GOT3 (cell line): ENCODE results near the gene USP15.
"Not testable (repeated sequence)": the region's sequence is repeated elsewhere in the genome, so short reads cannot be mapped to it uniquely, and the experiment has no call there.

Experiments
- DNase-seq: peaks from one replicate; lab custom pipeline; 2025; ENCODE audit warnings: mixed read lengths; lab: John Stamatoyannopoulos, UW

The USP15 gene

DNA sequence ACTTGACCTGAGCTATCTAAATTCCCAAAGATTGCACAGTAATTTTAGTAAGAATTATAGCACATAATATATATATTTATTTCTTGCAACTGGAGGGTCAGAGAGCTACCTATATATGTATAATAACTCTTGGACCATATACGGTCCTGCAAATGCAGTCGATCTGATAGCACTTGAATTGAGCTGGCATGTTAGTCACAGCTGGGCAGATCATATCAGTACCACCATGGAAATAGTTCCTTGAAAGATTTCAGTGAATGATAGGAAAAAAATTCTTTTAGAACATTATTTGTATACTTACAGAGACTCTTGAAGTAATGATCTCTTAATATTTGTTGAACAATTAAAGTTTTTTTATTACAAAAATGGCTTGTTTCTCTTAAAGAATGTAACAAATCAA is 111.9 kb downstream of the USP15 start:
- no peak for DNase-seq

DNA sequence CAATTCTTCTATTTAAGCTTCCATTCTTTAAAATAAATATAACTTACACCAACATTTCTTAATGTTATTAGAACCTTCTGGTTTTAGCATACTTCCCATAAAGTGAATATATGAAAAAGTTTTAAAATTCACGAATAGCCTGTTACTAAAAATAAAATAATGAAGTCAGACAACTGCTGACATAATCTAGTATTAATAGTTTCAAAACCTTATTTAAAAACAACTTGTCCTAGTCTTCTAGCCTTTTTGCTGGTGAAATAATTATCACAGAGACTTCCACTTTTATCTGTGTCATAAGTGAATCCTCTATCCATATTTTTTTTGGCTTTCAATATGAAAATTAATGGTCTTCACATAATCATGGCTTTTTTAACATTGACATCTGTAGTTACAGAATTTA is 112.6 kb downstream of the USP15 start:
- no peak for DNase-seq

DNA sequence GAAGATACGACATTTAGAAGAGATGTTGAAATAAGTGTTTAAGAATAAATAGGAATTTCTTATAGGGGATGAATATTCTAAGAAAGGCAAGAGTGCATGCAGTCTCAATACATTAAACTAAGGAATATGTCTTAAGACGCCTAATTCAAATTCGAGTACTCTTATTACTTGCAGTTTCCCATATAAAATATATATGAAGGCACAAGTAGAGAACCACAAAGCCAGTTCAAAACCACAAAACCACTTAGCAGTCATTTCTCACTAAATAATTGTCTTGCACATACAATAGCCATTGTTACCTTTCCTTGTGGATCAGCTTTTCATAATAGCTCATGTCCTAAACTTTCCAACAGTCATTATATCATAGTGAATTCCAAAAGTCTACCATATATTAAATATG is 115.4 kb downstream of the USP15 start:
- no peak for DNase-seq

DNA sequence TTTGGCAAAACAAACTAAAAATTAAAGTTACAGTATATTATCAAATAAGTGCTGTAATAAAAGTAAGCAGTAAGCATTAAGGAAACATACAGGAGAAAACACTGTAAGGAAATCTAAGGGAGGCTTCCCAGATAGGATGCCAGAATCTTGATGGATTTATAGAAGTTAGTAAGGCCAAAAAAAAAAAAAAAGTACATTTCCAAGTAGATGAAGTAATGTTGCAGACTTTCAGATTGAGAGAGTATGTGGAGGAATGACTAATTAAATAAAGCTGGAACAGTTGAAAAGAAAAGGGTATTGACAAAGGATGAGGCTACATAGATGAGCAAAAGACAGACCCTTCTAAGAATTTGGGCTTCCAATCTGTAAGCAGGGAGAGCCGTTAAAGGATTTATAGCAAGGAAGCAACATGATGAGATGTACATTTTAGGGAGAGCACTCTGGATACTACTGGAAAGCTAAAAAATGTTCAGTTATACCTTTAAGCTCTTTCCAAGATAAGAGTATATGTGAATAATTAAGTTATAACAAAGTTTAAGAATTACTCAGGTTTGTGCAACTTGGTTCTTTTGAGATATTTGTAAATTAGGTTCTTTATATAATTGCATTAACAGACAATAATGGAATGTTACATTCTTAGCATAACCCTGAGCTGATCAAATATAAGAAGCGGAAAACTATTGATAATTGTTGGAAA is 119.0 kb downstream of the USP15 start:
- DNase-seq, result no peak

DNA sequence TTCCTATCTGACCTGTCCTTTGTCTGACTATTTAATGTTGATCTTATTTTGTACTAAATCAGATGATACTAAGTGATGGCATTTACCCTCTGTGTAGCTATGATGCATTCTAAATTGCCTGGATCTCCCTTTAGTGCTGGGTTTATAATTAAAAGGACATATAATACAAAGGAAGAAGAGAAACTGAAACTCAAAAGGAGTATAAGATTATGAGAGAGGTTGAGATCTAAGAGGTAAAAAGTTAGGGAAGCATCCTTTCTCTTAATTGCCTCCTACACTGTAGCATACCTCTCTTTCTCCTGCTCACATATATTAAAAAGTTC is 119.5 kb downstream of the USP15 start:
- DNase-seq, result no peak

DNA sequence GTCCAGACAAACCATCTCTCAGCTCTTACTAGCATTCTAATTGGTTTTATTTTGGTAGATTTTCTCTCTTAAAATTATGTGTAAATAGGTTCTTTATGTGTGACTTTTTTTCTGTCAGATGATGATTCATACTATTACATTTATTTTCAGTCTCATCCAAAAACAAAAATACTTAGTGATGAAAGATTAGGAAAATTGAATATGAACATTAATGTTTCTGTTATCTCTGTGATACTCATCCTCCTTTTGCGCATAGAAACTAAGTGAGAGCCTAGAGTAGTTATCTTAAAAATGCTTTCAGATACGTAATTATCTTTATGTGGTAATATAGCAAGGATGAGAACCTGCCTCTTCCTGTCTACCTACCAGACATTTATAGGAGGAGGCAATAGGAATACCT is 122.3 kb downstream of the USP15 start:
- DNase-seq, result no peak

DNA sequence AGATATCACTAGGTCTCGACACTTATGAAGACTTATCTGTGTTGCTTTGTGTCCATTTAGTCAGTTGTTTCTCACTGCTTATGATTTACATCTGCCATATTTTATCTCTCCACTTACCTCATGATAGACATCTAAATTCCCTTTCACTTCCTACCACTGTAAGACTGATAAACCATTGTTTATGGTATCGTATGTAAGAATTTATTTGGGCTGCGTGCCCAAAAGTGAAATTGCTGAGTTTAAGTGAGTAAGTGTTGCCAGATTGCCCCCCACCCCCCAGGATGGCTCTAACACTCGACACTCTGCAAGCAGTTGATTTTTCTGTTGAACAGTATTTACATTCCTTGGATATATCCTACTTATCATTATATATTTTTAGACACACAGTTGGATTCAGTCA is 136.5 kb downstream of the USP15 start:
- DNase-seq, result no peak

DNA sequence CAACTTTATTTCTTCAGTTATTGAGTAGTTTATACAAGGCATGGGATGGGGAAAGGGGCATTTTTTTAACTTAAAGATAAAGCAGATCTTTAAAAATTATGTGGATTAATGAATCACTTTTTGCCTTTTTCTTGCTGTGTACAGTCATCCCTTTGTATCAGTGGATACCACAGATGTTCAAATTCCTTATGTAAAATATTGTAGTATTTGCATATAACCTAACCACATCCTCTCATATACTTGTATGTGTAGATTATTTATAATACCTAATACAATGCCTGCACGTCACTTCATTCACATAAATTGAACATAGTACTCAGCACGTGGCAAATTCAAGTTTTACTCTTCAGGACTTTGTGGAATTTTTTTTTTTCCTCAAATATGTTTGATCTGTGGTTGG is 139.9 kb downstream of the USP15 start:
- DNase-seq, result no peak

DNA sequence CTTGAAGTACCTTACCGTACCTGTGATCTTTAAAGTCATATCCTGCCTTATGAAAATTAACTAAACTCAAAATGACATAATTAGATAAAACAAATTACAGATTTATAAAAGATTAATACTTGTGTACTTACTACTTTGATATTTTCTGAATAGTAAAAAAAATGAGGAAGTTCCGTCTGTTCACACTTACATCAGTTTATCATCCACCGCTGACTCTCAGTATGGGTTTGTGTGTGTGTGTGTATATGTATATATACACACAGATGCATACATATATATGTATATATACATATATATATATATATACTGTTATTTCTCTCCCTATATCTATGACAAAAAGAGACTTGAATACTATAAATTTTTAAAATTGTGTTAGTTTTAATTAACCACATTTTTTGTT is 141.4 kb downstream of the USP15 start:
- no peak for DNase-seq

DNA sequence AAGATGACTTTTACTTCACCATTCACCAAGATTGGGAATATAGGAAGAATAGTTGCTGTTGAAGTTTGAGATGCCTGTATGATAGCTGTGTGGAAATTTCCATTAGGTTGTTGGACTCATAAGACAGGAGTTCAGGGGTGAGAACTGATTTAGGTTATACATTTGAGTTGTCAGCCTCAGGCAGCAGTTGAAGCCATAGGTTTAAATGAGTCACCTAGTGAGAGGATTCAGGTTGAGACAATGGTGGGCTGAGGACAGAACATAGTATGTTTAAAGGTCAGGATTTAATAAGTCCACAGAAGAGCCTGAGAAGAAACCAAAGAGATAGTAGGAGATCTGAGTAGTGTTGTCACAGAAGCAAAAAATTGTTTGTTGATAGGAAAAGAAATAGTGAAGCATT is 142.8 kb downstream of the USP15 start:
- DNase-seq, result no peak

DNA sequence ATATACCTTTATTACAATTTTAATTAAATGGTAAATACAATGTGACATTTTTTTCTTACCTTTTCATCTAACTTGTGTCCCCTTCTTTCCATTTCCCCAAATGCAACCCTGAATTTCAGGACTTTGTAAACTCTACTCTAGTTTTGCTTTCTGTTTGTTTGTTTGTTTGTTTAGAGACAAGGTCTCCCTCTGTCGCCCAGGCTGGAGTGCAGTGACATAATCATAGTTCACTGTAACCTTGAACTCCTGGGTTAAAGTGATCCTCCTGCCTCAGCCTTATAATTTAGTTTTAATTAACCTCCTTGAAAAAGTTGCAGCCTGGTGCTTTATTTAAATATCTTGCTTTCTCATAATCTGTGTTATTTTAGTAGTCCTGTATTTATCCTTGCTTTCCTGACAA is 147.4 kb downstream of the USP15 start:
- DNase-seq, result no peak

DNA sequence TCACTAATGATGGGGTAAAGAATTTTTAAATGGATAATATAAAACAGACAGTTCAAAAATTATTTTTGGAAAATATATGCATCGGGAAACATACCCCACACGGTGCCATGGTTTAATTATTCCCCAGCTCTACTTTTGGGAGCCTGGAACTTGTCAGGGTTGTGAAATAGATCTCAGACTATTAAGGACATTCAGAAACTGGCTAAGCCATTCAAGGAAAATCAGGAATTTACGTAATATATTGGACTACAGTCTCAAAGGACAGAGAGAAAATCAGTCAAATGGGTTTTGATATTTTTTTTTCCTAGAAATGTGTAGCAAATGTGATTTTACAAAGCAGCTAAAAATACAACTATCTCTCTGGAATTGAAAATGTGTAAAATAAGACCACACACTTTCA is 148.9 kb downstream of the USP15 start:
- DNase-seq, result no peak

DNA sequence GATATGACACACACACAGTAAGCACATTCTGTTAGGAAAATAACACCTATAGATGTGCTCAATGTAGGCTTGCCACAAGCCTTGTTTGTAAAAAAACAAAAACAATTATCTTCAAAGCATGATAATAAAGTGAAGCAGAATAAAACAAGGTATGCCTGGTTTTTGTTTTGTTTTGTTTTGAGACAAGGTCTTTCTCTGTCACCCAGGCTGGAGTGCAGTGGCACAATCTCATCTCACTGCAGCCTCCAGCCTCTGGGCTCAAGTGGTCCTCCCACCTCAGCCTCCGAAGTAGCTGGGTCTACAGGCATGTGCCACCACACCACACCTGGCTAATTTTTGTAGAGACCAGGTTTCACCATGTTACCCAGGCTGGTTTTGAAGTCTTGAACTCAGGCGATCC is 154.0 kb downstream of the USP15 start:
- no peak for DNase-seq

DNA sequence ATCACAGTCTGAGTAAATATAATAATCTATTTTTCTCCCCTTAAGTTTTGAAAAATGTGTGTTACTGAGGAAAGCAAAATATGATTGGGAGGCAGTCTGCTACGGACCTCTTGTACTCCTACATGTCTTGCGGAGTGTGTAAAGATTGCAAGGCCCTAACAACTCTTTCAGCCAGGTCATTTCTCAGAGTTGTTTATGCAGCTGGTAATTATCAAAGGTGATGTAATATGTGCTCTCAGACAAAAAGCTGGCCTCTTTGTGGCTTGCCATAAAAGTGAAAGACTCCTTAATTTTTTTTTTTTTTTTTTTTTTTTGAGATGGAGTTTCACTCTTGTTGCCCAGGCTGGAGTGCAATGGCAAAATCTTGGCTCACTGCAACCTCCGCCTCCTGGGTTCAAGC is 165.9 kb downstream of the USP15 start:
- DNase-seq, result no peak

DNA sequence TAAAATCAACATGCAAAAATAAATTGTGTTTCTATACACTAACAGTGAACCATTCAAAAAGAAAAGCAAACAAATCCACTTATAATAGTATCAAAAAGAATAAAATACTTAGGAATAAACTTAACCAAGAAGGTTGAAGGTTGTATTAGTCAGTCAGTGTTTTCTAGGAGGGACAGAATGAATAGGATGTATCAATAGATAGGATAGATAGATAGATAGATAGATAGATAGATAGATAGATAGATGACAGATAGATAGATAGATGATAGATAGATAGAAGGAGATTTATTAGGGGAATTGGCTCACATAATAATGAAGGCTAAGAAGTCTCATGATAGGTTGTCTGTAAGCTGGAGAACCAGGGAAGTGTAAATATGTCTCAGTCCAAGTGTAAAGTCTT is 169.3 kb downstream of the USP15 start:
- DNase-seq, result no peak

DNA sequence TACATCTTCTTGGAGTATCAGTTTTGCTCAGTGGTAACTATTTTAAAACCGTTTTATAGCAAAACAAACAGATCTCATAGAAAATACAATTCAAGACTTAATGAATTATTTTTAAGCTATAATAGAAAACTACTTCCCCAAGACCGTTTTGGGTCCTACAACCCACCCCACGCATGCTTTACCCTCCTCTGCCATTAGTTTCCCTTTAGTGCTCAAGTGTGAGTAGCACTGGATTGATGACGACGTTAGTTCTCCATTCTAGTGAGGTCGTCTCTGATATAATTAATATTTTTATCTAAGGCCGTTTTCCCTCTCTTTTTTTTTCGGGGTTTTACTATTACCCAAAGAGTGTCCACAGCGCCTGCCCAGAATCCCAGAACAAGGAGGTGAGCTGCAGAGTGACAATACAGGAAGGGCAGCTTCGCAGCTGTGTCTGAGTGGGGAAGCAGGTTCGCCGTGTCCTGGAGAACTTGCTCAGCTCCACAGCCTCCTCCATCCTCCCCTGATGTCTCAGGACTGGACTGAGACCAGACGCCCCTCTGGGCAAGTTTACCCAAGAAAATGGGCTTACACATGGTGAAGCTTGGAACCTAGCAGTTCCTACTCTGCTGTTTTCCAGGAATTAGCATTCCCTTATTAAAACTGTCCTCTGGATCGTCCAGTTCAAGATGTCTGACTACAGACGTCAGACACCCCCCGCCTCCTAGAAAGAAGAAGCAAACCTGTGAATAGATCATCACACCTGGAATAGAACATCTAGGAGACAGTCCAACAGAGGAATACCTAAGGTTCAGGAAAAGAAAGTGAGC is 174.5 kb downstream of the USP15 start:
- DNase-seq, result no peak

DNA sequence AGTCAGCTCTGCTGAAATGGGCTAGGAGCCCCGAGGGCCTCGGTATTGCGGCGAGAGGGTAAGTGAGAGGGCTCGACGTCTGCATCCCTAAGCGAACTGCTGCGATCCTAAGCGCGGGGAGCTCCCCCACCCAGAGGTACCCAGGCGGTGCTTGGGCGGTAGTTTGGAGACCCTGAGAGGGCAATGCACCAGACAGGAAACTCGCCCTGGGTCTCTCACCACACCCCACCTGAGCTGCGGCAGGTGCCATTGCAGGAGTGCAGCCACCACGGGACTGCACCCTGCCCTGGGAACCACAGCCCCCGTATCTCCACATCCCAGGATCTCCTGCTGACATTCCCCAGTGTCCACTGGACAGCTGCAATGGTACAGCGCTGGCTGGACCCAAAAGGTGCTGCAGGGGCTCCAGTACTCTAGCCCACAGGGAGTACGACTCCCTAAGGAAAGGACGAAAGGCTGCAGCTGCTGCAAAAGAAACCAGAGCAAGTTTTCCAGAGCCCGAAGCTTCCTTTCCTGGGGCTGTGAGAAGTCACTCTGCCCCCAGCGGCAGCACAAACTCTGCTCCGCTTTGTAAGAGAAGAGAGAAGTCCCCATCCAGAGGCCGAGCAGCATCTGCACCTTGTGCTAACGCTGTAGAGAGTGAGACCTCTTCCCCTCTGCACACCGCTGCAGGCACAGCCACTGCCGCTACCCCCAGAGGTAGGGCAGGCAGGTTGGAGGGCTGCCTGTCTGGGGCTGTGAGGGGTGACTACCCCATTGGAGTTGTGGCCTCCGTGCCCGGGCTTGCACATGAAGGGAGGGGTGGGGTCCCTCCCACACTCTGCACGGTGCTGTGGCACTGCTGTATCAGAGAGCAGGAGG is 175.3 kb downstream of the USP15 start:
- no peak for DNase-seq

DNA sequence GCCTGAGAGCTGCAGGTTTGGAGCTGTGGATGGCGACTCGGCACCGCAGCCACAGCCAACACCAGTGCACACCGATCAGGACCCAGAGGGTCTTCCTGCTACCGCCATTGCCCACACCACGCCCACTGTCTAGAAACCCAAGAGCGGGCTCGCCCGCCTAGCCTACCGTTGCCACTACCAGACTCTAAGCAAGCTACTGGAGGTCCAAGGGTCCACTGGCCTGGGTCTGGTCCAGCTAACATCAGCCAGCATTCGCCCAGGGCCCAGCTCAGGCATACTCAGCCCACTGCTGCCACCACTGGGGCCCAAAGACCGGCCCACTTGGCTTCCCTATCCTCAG is 175.9 kb downstream of the USP15 start:
- no peak for DNase-seq

DNA sequence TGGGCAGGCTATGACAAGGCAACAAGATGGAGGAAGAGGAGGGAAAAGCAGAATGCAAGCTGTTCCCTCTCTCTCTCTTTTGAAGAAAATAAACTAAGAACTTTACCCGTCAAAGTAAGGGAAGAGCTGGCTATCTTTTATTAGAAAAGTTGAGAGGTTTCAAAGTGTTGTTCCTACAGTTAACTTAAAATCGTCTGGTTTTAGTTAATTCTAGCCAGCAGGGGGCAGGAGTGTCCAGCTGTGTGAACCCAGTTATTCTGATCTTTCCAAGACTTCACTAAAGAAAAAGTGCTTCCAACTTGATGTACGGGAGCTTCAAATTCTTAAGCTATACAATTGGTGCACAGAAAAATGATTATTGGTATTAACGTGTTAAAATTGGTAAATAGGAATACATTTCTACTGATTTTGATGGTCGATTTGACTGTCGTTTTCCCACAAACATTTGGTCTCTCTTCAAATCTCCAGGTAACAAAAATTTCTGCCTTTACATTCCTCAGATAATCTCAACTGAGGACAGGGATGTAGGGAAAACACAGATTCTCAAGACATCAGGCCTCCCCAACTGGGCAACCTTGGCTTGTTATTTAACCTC is 178.0 kb downstream of the USP15 start:
- DNase-seq, result no peak

DNA sequence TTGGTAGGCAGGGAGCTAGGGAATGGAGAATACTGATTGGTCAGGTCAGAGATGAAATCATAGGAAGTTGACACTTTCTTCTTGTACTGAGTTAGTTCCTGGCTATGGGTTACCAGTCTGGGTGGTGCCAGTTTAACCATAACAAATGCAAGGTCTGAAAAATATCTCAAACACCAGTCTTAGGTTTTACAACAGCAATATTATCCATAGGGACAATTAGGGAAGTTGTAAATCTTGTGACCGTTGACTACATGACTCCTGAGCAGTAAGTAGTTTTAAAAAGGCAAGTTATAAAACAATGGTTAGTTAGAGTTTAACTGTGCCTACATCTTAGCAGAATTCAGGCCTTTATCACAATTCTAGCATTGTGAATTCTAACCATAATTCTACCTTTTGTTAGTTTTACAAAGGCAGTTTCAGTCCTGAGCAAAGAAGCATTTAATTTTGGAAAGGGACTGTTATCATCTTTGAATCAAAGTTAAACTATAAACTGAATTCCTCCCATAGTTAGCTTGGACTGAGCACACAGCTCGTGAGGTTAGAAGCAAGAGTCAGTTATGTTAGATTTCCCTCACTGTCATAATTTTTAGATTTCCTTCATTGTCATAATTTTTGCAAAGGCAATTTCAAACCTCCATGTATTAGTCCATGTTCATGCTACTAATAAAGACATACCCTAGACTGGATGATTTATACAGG is 186.7 kb downstream of the USP15 start:
- DNase-seq, result no peak

DNA sequence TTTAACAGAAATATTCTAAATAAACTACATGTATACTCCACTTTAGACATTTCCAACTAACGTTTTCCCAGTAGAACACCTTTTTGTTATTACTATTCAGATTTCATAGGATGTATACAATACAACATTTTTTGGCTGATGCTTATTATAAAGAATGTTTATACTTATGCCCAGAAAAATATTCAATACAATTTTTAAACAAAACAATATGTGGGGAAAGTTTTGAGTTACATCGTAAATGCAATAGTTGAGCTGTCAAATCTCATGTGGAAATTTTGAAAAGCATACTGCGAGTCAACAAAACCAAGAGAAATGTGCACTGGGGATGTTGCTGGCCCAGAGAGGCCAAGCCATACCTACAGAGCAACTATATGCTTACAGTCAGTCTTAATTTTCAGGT is 188.2 kb downstream of the USP15 start:
- DNase-seq, result no peak

DNA sequence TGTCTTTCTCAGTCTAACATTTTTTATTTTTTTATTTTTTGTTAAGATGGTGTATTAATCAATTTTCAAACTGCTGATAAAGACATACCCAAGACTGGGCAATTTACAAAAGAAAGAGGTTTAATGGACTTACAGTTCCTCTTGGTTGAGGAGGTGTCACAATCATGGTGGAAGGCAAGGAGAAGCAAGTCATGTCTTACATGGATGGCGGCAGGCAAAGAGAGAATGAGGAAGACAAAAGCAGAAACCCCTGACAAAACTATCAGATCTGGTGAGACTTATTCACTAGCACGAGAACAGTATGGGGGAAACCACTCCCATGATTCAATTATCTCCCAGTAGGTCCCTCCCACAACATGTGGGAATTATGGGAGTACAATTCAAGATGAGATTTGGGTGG is 195.2 kb downstream of the USP15 start:
- not testable (repeated sequence) for DNase-seq
